OCI-LY7 (cell line): ENCODE results near the gene PIBF1. TPM values are rescaled to one million over a fixed set of nuclear protein-coding genes. Genes with fewer than 3 reads are reported as not detected.

Experiments
- BruUV-seq: library from RNA; stranded (reverse); fragments of 400-500 nt; replicated peaks from 2 replicates; lab custom pipeline; 2021; lab: Mats Ljungman, UMichigan
- CTCF ChIA-PET: fragments of 300-600 bp; sonication (Branson Sonifier 250); formaldehyde crosslinking; loops from one replicate; lab custom pipeline; 2022; ENCODE audit warnings: antibody characterized with exemption; ENCODE audit not compliant: unreplicated experiment; lab: Charles Lee
- POLR2A ChIA-PET: fragments of 300-600 bp; sonication (Branson Sonifier 250); formaldehyde crosslinking; loops from one replicate; lab custom pipeline; 2022; ENCODE audit warnings: antibody characterized with exemption; lab: Charles Lee
- DNase-seq: peaks from one replicate; pipeline ENCODE4 v3.0.0-alpha.2; 2015; ENCODE audit warnings: low spot score
- H2AFZ ChIP-seq: fragments of 200-600 bp; sonication (generic), shearing (Covaris generic); 2 replicates; pipeline ENCODE4 v1.6.1; 2014; ENCODE audit warnings: mild to moderate bottlenecking, antibody characterized with exemption, low read length, moderate library complexity
- H3K27ac ChIP-seq: fragments of 200-600 bp; sonication (generic); 2 replicates; pipeline ENCODE4 v1.5.1; 2014; ENCODE audit warnings: mixed run types, low read depth, mild to moderate bottlenecking, moderate library complexity, low read length, inconsistent platforms; ENCODE audit not compliant: poor library complexity, severe bottlenecking
- H3K36me3 ChIP-seq: fragments of 200-600 bp; sonication (generic); 2 replicates; pipeline ENCODE4 v1.6.1; 2014; ENCODE audit warnings: mild to moderate bottlenecking, antibody characterized with exemption, low read length, moderate library complexity, mixed read lengths; ENCODE audit not compliant: insufficient read depth
- H3K4me1 ChIP-seq: fragments of 200-600 bp; sonication (generic); 2 replicates; pipeline ENCODE4 v1.5.1; 2014; ENCODE audit warnings: mild to moderate bottlenecking, low read length; ENCODE audit not compliant: insufficient read depth, poor library complexity, severe bottlenecking
- H3K4me2 ChIP-seq: fragments of 200-600 bp; sonication (generic); 2 replicates; pipeline ENCODE4 v1.6.1; 2014; ENCODE audit warnings: mild to moderate bottlenecking, low read length
- H3K4me3 ChIP-seq: fragments of 200-600 bp; sonication (generic); 2 replicates; pipeline ENCODE4 v1.5.1; 2014; ENCODE audit warnings: mild to moderate bottlenecking, low read depth, low read length; ENCODE audit not compliant: poor library complexity, severe bottlenecking
- H3K79me2 ChIP-seq: fragments of 200-600 bp; sonication (generic); 2 replicates; pipeline ENCODE4 v1.6.1; 2016; ENCODE audit warnings: low read depth, mild to moderate bottlenecking, low read length, moderate library complexity, mixed read lengths; ENCODE audit not compliant: insufficient read depth
- H3K9me2 ChIP-seq: fragments of 200-600 bp; sonication (generic); 2 replicates; pipeline ENCODE4 v1.6.1; 2016; ENCODE audit warnings: mild to moderate bottlenecking, low read length, mixed read lengths; ENCODE audit not compliant: insufficient read depth
- H3K9me3 ChIP-seq: fragments of 200-600 bp; sonication (generic); 2 replicates; pipeline ENCODE4 v1.6.1; 2014; ENCODE audit warnings: mild to moderate bottlenecking, mixed run types, low read length, mixed read lengths
- H4K20me1 ChIP-seq: fragments of 200-600 bp; sonication (generic); 2 replicates; pipeline ENCODE4 v1.6.1; 2014; ENCODE audit warnings: mild to moderate bottlenecking, antibody characterized with exemption, low read length, moderate library complexity, mixed read lengths; ENCODE audit not compliant: insufficient read depth
- CTCF ChIP-seq: fragments of 200-600 bp; sonication (generic); conservative IDR thresholded peaks from 2 replicates; pipeline ENCODE4 v1.5.1; 2014; ENCODE audit warnings: mild to moderate bottlenecking, antibody characterized with exemption, low read length, moderate library complexity, mixed read lengths
- EZH2phosphoT487 ChIP-seq: fragments of 200-600 bp; sonication (generic); IDR thresholded peaks from 2 replicates; pipeline ENCODE4 v1.6.1; 2018; ENCODE audit warnings: low read depth, borderline replicate concordance, mild to moderate bottlenecking, mixed run types, antibody characterized with exemption, low read length, moderate library complexity, mixed read lengths
- intact Hi-C: fragments of 100-400 bp; cut with micrococcal nuclease; formaldehyde crosslinking; loops from one replicate; pipeline ENCODE4 v1.10.0; 2022; ENCODE audit not compliant: unreplicated experiment
- total RNA-seq, 2 experiments: library from RNA; depleted of rRNA in 1 of 2; stranded (reverse); fragments of >200 nt in 1 of 2; shearing (Covaris generic) in 1 of 2; gene quantifications; 2 replicates each; pipeline ENCODE4 v1.2.3, GENCODE V29; 2014 to 2022

Gene PIBF1
- total RNA-seq, 2 experiments from 2014 or later: 23.2 to 33.7 TPM

- no peak overlapping the region for H3K27ac ChIP-seq
- ChIA-PET CTCF (no interaction called here), POLR2A (interaction anchor here (0.6 to 1.3 kb wide), 4 partner anchors 8 to 97 kb away, joined by 3 to 4 read pairs (median 3); no protein-coding TSS in a partner anchor)
These were observed 70.3 kb downstream of the PIBF1 start for GRCh38 chr13:72852207-72852606.

GRCh38 chr13:72853000-72853399 lies 71.1 kb downstream of the PIBF1 start:
- Histone ChIP-seq H3K79me2 (no peaks in the 10 kb centered on the region), H3K4me2 (no peak overlapping the region), H3K4me3 (no peak overlapping the region), H3K9me2 (no peaks in the 10 kb centered on the region), H3K4me1 (no peaks in the 10 kb centered on the region), H4K20me1 (no peaks in the 10 kb centered on the region), H3K36me3 (peaks cover 32% of the 10 kb centered on the region), H3K9me3 (no peaks in the 10 kb centered on the region), H3K27ac (no peak overlapping the region), H2AFZ (no peak overlapping the region)
- no peak for TF ChIP-seq CTCF
- no peak for TF ChIP-seq EZH2phosphoT487
- ChIA-PET POLR2A (interaction anchor here (0.6 to 1.3 kb wide), 3 partner anchors 10 to 1836 kb away, joined by 3 read pairs; no protein-coding TSS in a partner anchor), CTCF (no interaction called here)
- intact Hi-C loops: no loop called here
- DNase-seq: no peak
- no TSS peak for BruUV-seq

More at GRCh38 chr13:72852207-72852606, 70.3 kb downstream of the PIBF1 start:
- Histone ChIP-seq H3K79me2 (no peaks in the 10 kb centered on the region), H2AFZ (no peak overlapping the region), H3K4me2 (no peak overlapping the region), H3K4me3 (no peak overlapping the region), H3K9me3 (no peaks in the 10 kb centered on the region), H3K9me2 (no peaks in the 10 kb centered on the region), H3K36me3 (peaks cover 40% of the 10 kb centered on the region), H3K4me1 (no peaks in the 10 kb centered on the region), H4K20me1 (no peaks in the 10 kb centered on the region)
- no peak for TF ChIP-seq CTCF
- no peak for TF ChIP-seq EZH2phosphoT487
- intact Hi-C loops: no loop called here
- DNase-seq: no peak
- no TSS peak for BruUV-seq
